Stomach smooth muscle (tissue), 2 donors: Measurements from ENCODE around the gene NEK9.
A peak's percentile ranks its signal among the peaks of the same experiment; 100 is the strongest.

Experiments used
- H3K27ac ChIP-seq: one replicate; pipeline ENCODE4 v1.7.0; 2013; ENCODE audit warnings: mild to moderate bottlenecking, low read length, inconsistent platforms
- H3K27me3 ChIP-seq, 2 donors: one replicate each; pipeline ENCODE4 v1.7.0; 2013; ENCODE audit warnings: low read length in 2 of 2; ENCODE audit not compliant: insufficient read depth in 2 of 2, control insufficient read depth in 1 of 2
- H3K36me3 ChIP-seq, 2 donors: one replicate each; pipeline ENCODE4 v1.7.0; 2013; ENCODE audit warnings: low read length in 2 of 2; ENCODE audit not compliant: control insufficient read depth in 2 of 2, insufficient read depth in 2 of 2
- H3K4me1 ChIP-seq: one replicate; pipeline ENCODE4 v1.7.0; 2013; ENCODE audit warnings: low read length; ENCODE audit not compliant: control insufficient read depth, insufficient read depth
- H3K4me3 ChIP-seq, 2 donors: one replicate each; pipeline ENCODE4 v1.7.0; 2013; ENCODE audit warnings: low read length in 2 of 2
- H3K9ac ChIP-seq, 2 donors: one replicate each; pipeline ENCODE4 v1.7.0; 2013; ENCODE audit warnings: low read length in 2 of 2, mild to moderate bottlenecking in 1 of 2
- H3K9me3 ChIP-seq, 2 donors: one replicate each; pipeline ENCODE4 v1.7.0; 2013; ENCODE audit warnings: low read length in 2 of 2; ENCODE audit not compliant: control insufficient read depth in 2 of 2
- donor health status: healthy.
- donor health status: Pancreatic carcinoma.

NEK9 gene

GRCh38 chr14:75126679-75127473 lies at the start of gene NEK9:
NEK9 (minus strand) TSS chr14:75127048; CDS start chr14:75126921, 127 bp downstream.
- H3K4me1 ChIP-seq: peaks cover 25% of the 10 kb centered on the region
- H3K27me3 ChIP-seq: no peaks in the 10 kb centered on the region
- peak within 1 kb of the TSS; percentile 94 to 96 for H3K4me3 ChIP-seq
- no peaks in the 10 kb centered on the region for H3K9me3 ChIP-seq
- H3K27ac ChIP-seq: peak within 1 kb of the TSS; percentile 98
- peak within 1 kb of the TSS; percentile 86 to 98 for H3K9ac ChIP-seq
- peaks cover 0 to 2% of the 10 kb centered on the region in 2 donors for H3K36me3 ChIP-seq

- no peaks in the 10 kb centered on the region for H3K36me3 ChIP-seq
Observed at GRCh38 chr14:75176142-75176820, 49.4 kb upstream of the NEK9 start, which contains the start of gene TMED10. TMED10 (minus strand) TSS chr14:75176612; CDS start chr14:75176579, 33 bp downstream.

GRCh38 chr14:75175677-75176141 lies 48.9 kb upstream of the NEK9 start:
- Histone ChIP-seq H3K4me3 (peak overlapping the region; percentile 79 to 99), H3K9ac (peak overlapping the region; percentile 97 to 99), H3K27ac (peak overlapping the region; percentile 94), H3K27me3 (no peaks in the 10 kb centered on the region), H3K9me3 (no peaks in the 10 kb centered on the region), H3K36me3 (no peaks in the 10 kb centered on the region), H3K4me1 (peaks cover 2% of the 10 kb centered on the region)

More at GRCh38 chr14:75176142-75176820, 49.4 kb upstream of the NEK9 start, which contains the start of gene TMED10:
- Histone ChIP-seq H3K27ac (peak within 1 kb of the TSS; percentile 94), H3K9me3 (no peaks in the 10 kb centered on the region), H3K27me3 (no peaks in the 10 kb centered on the region), H3K9ac (peak within 1 kb of the TSS; percentile 97 to 99), H3K4me1 (peaks cover 2% of the 10 kb centered on the region), H3K4me3 (peak within 1 kb of the TSS; percentile 79 to 99)

GRCh38 chr14:75174066-75174465 lies 47.2 kb upstream of the NEK9 start:
- no peaks in the 10 kb centered on the region for H3K9me3 ChIP-seq
- H3K36me3 ChIP-seq: no peaks in the 10 kb centered on the region
- peaks cover 2% of the 10 kb centered on the region for H3K4me1 ChIP-seq
- H3K4me3 ChIP-seq: no peak overlapping the region
- H3K9ac ChIP-seq: no peak overlapping the region
- no peak overlapping the region for H3K27ac ChIP-seq
- H3K27me3 ChIP-seq: no peaks in the 10 kb centered on the region

- Histone ChIP-seq H3K36me3 (no peaks in the 10 kb centered on the region), H3K9me3 (no peaks in the 10 kb centered on the region), H3K4me1 (peaks cover 2% of the 10 kb centered on the region), H3K9ac (no peak overlapping the region), H3K27ac (no peak overlapping the region), H3K4me3 (no peak overlapping the region), H3K27me3 (no peaks in the 10 kb centered on the region)
Observed at GRCh38 chr14:75170772-75171171, 43.9 kb upstream of the NEK9 start.

GRCh38 chr14:75168586-75169335 lies 41.9 kb upstream of the NEK9 start:
- Histone ChIP-seq H3K27me3 (no peaks in the 10 kb centered on the region), H3K4me3 (no peak overlapping the region), H3K36me3 (no peaks in the 10 kb centered on the region), H3K9me3 (no peaks in the 10 kb centered on the region), H3K4me1 (peaks cover 2% of the 10 kb centered on the region), H3K27ac (no peak overlapping the region), H3K9ac (no peak overlapping the region)

GRCh38 chr14:75167325-75167724 lies 40.5 kb upstream of the NEK9 start:
- H3K4me1 ChIP-seq: no peaks in the 10 kb centered on the region
- H3K9me3 ChIP-seq: no peaks in the 10 kb centered on the region
- no peaks in the 10 kb centered on the region for H3K27me3 ChIP-seq
- H3K36me3 ChIP-seq: no peaks in the 10 kb centered on the region
- no peak overlapping the region for H3K27ac ChIP-seq
- no peak overlapping the region for H3K4me3 ChIP-seq
- no peak overlapping the region for H3K9ac ChIP-seq

GRCh38 chr14:75165586-75166391 lies 38.9 kb upstream of the NEK9 start:
- Histone ChIP-seq H3K9ac (no peak overlapping the region), H3K27me3 (no peaks in the 10 kb centered on the region), H3K4me3 (no peak overlapping the region), H3K36me3 (no peaks in the 10 kb centered on the region), H3K4me1 (no peaks in the 10 kb centered on the region), H3K27ac (no peak overlapping the region), H3K9me3 (no peaks in the 10 kb centered on the region)

- Histone ChIP-seq H3K4me1 (no peaks in the 10 kb centered on the region), H3K4me3 (no peak overlapping the region), H3K36me3 (no peaks in the 10 kb centered on the region), H3K9ac (no peak overlapping the region), H3K27ac (no peak overlapping the region), H3K9me3 (no peaks in the 10 kb centered on the region), H3K27me3 (no peaks in the 10 kb centered on the region)
Observed at GRCh38 chr14:75164809-75165208, 38.0 kb upstream of the NEK9 start.

GRCh38 chr14:75163677-75164076 lies 36.8 kb upstream of the NEK9 start:
- H3K27me3 ChIP-seq: no peaks in the 10 kb centered on the region
- no peak overlapping the region for H3K4me3 ChIP-seq
- H3K4me1 ChIP-seq: no peaks in the 10 kb centered on the region
- no peak overlapping the region for H3K27ac ChIP-seq
- H3K36me3 ChIP-seq: no peaks in the 10 kb centered on the region
- no peaks in the 10 kb centered on the region for H3K9me3 ChIP-seq
- H3K9ac ChIP-seq: no peak overlapping the region
